H1 (cell line): ENCODE results near the gene DPEP1.

Experiments used
- CHD2 ChIP-seq: IDR thresholded peaks from 2 replicates; pipeline ENCODE4 v1.6.1; 2012; ENCODE audit warnings: low read length, improper control_type of control experiment
- CTCF ChIP-seq, 3 experiments: IDR thresholded peaks; 1 replicate in 2 of 3; 2 replicates in 1 of 3; pipeline versions ENCODE4 v1.5.1 to v1.6.1; 2011; ENCODE audit warnings: low read length in 3 of 3, mild to moderate bottlenecking in 3 of 3, inconsistent platforms in 2 of 3, low read depth in 1 of 3, moderate library complexity in 1 of 3; ENCODE audit not compliant: insufficient read depth in 1 of 3; ENCODE audit errors: control extremely low read depth in 1 of 3
- EZH2 ChIP-seq: fragments of 200-600 bp; sonication (generic); IDR thresholded peaks from 2 replicates; pipeline ENCODE4 v1.7.1; 2012; ENCODE audit warnings: low read depth, mild to moderate bottlenecking, moderate library complexity, low read length, inconsistent platforms; ENCODE audit not compliant: severe bottlenecking
- HDAC6 ChIP-seq: IDR thresholded peaks from one replicate; pipeline ENCODE4 v1.7.1; 2012; ENCODE audit warnings: low read depth, mild to moderate bottlenecking, inconsistent platforms, low read length, moderate library complexity
- POLR2AphosphoS5 ChIP-seq: IDR thresholded peaks from 2 replicates; pipeline ENCODE4 v1.6.1; 2011; ENCODE audit warnings: low read depth, low read length
- SIN3A ChIP-seq, 2 experiments: IDR thresholded peaks in 1 of 2; conservative IDR thresholded peaks in 1 of 2; 2 replicates each; pipeline ENCODE4 v1.6.1; 2011 to 2012; ENCODE audit warnings: low read length in 2 of 2, improper control_type of control experiment in 1 of 2, low read depth in 1 of 2, mild to moderate bottlenecking in 1 of 2
- USF2 ChIP-seq: IDR thresholded peaks from 2 replicates; pipeline ENCODE4 v1.6.1; 2011; ENCODE audit warnings: low read length, improper control_type of control experiment

GRCh38 chr16:89624777-89625761, 11.6 kb downstream of the DPEP1 start:
- no peak for TF ChIP-seq CHD2
- no peak for TF ChIP-seq HDAC6
- TF ChIP-seq USF2: no peak
- TF ChIP-seq CTCF (IDR thresholded peaks at IDR 0.05; ENCODE audit: control extremely low read depth in 1 of 3, insufficient read depth in 1 of 3, low read depth in 1 of 3, low read length in 3 of 3): no peak
- no peak for TF ChIP-seq POLR2AphosphoS5
- no peak for TF ChIP-seq EZH2
- no peak for TF ChIP-seq SIN3A (conservative IDR thresholded peaks at IDR 0.05 in 1 of 2, IDR thresholded peaks at IDR 0.05 in 1 of 2; ENCODE audit: low read depth in 1 of 2, low read length in 2 of 2)
